CD4-positive, alpha-beta memory T cell (primary cell): Measurements from ENCODE around the gene CAMKK2. TPM values are rescaled to one million over a fixed set of nuclear protein-coding genes. Genes with fewer than 3 reads are reported as not detected.

ENCODE experiments used
- CTCF ChIA-PET: fragments of 350-600 bp; sonication (Branson Sonifier 250); formaldehyde crosslinking; loops from one replicate; lab custom pipeline; 2021; ENCODE audit warnings: inconsistent platforms; ENCODE audit not compliant: partially characterized antibody; lab: Charles Lee
- POLR2A ChIA-PET: fragments of 350-600 bp; sonication (Branson Sonifier 250); formaldehyde crosslinking; loops from one replicate; lab custom pipeline; 2021; ENCODE audit not compliant: partially characterized antibody; lab: Charles Lee
- DNase-seq, 5 donors: peaks; one replicate each; pipeline versions ENCODE4 v3.0.0 to v3.0.0-alpha.2; 2020 to 2022; ENCODE audit warnings: mixed read lengths in 1 of 5
- H3K27ac ChIP-seq: one replicate; pipeline ENCODE4 v1.7.0; 2013; ENCODE audit warnings: low read depth, low read length
- H3K27me3 ChIP-seq: 2 replicates; pipeline ENCODE4 v1.7.0; 2013; ENCODE audit warnings: mild to moderate bottlenecking, low read length, moderate library complexity; ENCODE audit not compliant: insufficient read depth
- H3K36me3 ChIP-seq: 2 replicates; pipeline ENCODE4 v1.7.0; 2013; ENCODE audit warnings: mild to moderate bottlenecking, low read length, moderate library complexity; ENCODE audit not compliant: insufficient read depth
- H3K4me1 ChIP-seq: 2 replicates; pipeline ENCODE4 v1.7.0; 2013; ENCODE audit warnings: mild to moderate bottlenecking, low read length, moderate library complexity; ENCODE audit not compliant: insufficient read depth
- H3K4me3 ChIP-seq, 2 donors: one replicate each; pipeline ENCODE4 v1.7.0; 2013; ENCODE audit warnings: low read length in 2 of 2, mild to moderate bottlenecking in 1 of 2
- H3K9me3 ChIP-seq, 2 donors: one replicate each; pipeline ENCODE4 v1.7.0; 2013; ENCODE audit warnings: low read length in 2 of 2, control low read depth in 1 of 2; ENCODE audit not compliant: control insufficient read depth in 1 of 2
- H3K27ac Mint-ChIP-seq, 7 donors: one replicate each; pipeline ENCODE4 v1.8.0; 2020 to 2021; ENCODE audit warnings: mixed read lengths in 7 of 7, mild to moderate bottlenecking in 6 of 7, inconsistent platforms in 3 of 7, moderate library complexity in 3 of 7
- H3K27me3 Mint-ChIP-seq, 2 donors: one replicate each; pipeline ENCODE4 v1.8.0; 2020 to 2021; ENCODE audit warnings: mixed read lengths in 2 of 2
- H3K36me3 Mint-ChIP-seq, 2 donors: one replicate each; pipeline ENCODE4 v1.8.0; 2020 to 2021; ENCODE audit warnings: mixed read lengths in 2 of 2, inconsistent platforms in 1 of 2, mild to moderate bottlenecking in 1 of 2
- H3K4me1 Mint-ChIP-seq, 4 donors: one replicate each; pipeline ENCODE4 v1.8.0; 2020 to 2021; ENCODE audit warnings: mixed read lengths in 4 of 4, mild to moderate bottlenecking in 1 of 4
- H3K4me3 Mint-ChIP-seq, 8 donors: one replicate each; pipeline ENCODE4 v1.8.0; 2020 to 2021; ENCODE audit warnings: mixed read lengths in 8 of 8, mild to moderate bottlenecking in 7 of 8, moderate library complexity in 6 of 8, inconsistent platforms in 3 of 8
- H3K9me3 Mint-ChIP-seq, 8 donors: one replicate each; pipeline ENCODE4 v1.8.0; 2020 to 2021; ENCODE audit warnings: mixed read lengths in 8 of 8, mild to moderate bottlenecking in 5 of 8, inconsistent platforms in 3 of 8, moderate library complexity in 1 of 8
- intact Hi-C: fragments of 100-400 bp; cut with micrococcal nuclease; formaldehyde crosslinking; loops from one replicate; pipeline ENCODE4 v1.15.1; 2023
- polyA plus RNA-seq, 2 donors: library from polyadenylated mRNA; unstranded; fragments of 300-500 nt; fragmentation: Illumina TruSeq; gene quantifications; one replicate each; pipeline ENCODE4 v1.2.3, GENCODE V29; 2021
- total RNA-seq, 2 experiments: library from RNA; stranded (reverse); gene quantifications; one replicate each; pipeline ENCODE4 v1.2.3, GENCODE V29; 2021

CAMKK2 gene
- total and polyA plus RNA-seq, 4 experiments from 2014 or later = 13.4 to 20.6 (median 18.5) TPM

- CTCF ChIA-PET = interaction anchor here (1.3 to 1.6 kb wide), 3 partner anchors 18 to 568 kb away, joined by 3 to 4 read pairs (median 3); no protein-coding TSS in a partner anchor
- Histone ChIP-seq H3K4me3 (no peak overlapping the region), H3K36me3 (peaks cover 10% of the 10 kb centered on the region), H3K9me3 (no peaks in the 10 kb centered on the region), H3K27me3 (no peaks in the 10 kb centered on the region), H3K27ac (no peak overlapping the region), H3K4me1 (peaks cover 65% of the 10 kb centered on the region)
- Mint-ChIP-seq H3K27me3 (no peaks in the 10 kb centered on the region), H3K36me3 (peaks cover 17 to 42% of the 10 kb centered on the region in 2 donors), H3K9me3 (no peaks in the 10 kb centered on the region), H3K27ac (peak overlapping the region; percentile 57 to 88 (median 81)), H3K4me3 (peak overlapping the region in 5 of 8 donors; percentile 5 to 46 (median 17)), H3K4me1 (peaks cover 34 to 67% (median 51%) of the 10 kb centered on the region in 4 donors)
- intact Hi-C loops = no loop called here
- DNase-seq = no peak
- POLR2A ChIA-PET = no interaction called here
These were observed 70.1 kb downstream of the CAMKK2 start for GRCh38 chr12:121226399-121226798.

- Histone ChIP-seq H3K9me3 (no peaks in the 10 kb centered on the region), H3K27me3 (no peaks in the 10 kb centered on the region), H3K4me1 (peaks cover 55% of the 10 kb centered on the region), H3K27ac (peak overlapping the region; percentile 54), H3K36me3 (peaks cover 7% of the 10 kb centered on the region), H3K4me3 (no peak overlapping the region)
- Mint-ChIP-seq H3K4me1 (peaks cover 30 to 63% (median 45%) of the 10 kb centered on the region in 4 donors), H3K4me3 (peak overlapping the region; percentile 68 to 89 (median 78)), H3K9me3 (no peaks in the 10 kb centered on the region), H3K27ac (peak overlapping the region; percentile 86 to 97 (median 94)), H3K27me3 (no peaks in the 10 kb centered on the region), H3K36me3 (peaks cover 16 to 36% of the 10 kb centered on the region in 2 donors)
- intact Hi-C loops = loop anchor here (1.0 kb wide), 1 partner anchor 16 kb away; no protein-coding TSS in a partner anchor
- peak; percentile 58 to 74 (median 67) for DNase-seq
- CTCF ChIA-PET = interaction anchor here (0.6 to 3.2 kb wide), 10 partner anchors 9 to 643 kb away, joined by 3 to 26 read pairs (median 6); partner anchors contain the start of gene POP5
- POLR2A ChIA-PET = interaction anchor here (0.6 to 4.7 kb wide), 18 partner anchors 9 to 577 kb away, joined by 3 to 113 read pairs (median 4); partner anchors contain the start of genes CAMKK2, P2RX4, P2RX7 and RNF34
These were observed 71.9 kb downstream of the CAMKK2 start for GRCh38 chr12:121224591-121224990.

GRCh38 chr12:121223292-121224285, 72.9 kb downstream of the CAMKK2 start:
- peak overlapping the region in 1 of 2 donors; percentile 0 for H3K4me3 ChIP-seq
- no peaks in the 10 kb centered on the region for H3K27me3 ChIP-seq
- H3K36me3 ChIP-seq = peaks cover 2% of the 10 kb centered on the region
- intact Hi-C loops = loop anchor here (1.0 to 2.0 kb wide), 4 partner anchors 17 to 163 kb away; no protein-coding TSS in a partner anchor
- H3K27me3 Mint-ChIP-seq = no peaks in the 10 kb centered on the region
- ChIA-PET POLR2A (interaction anchor here (0.8 to 4.7 kb wide), 16 partner anchors 10 to 578 kb away, joined by 3 to 113 read pairs (median 4); partner anchors contain the start of genes CAMKK2, P2RX4 and P2RX7), CTCF (interaction anchor here (0.9 to 3.2 kb wide), 12 partner anchors 8 to 642 kb away, joined by 3 to 26 read pairs (median 4); partner anchors contain the start of gene POP5)
- peaks cover 32 to 61% (median 44%) of the 10 kb centered on the region in 4 donors for H3K4me1 Mint-ChIP-seq
- H3K27ac Mint-ChIP-seq = peak overlapping the region; percentile 86 to 97 (median 95)
- H3K4me1 ChIP-seq = peaks cover 52% of the 10 kb centered on the region
- peaks cover 17 to 34% of the 10 kb centered on the region in 2 donors for H3K36me3 Mint-ChIP-seq
- no peaks in the 10 kb centered on the region for H3K9me3 Mint-ChIP-seq
- peak; percentile 34 to 64 (median 53) for DNase-seq
- H3K4me3 Mint-ChIP-seq = peak overlapping the region in 7 of 8 donors; percentile 19 to 84 (median 72)
- no peaks in the 10 kb centered on the region for H3K9me3 ChIP-seq
- H3K27ac ChIP-seq = peak overlapping the region; percentile 47

GRCh38 chr12:121222847-121223246, 73.7 kb downstream of the CAMKK2 start:
- peaks cover 2% of the 10 kb centered on the region for H3K36me3 ChIP-seq
- no peaks in the 10 kb centered on the region for H3K9me3 Mint-ChIP-seq

GRCh38 chr12:121219353-121219986, 77.0 kb downstream of the CAMKK2 start:
- intact Hi-C loops = no loop called here
- Mint-ChIP-seq H3K9me3 (no peaks in the 10 kb centered on the region), H3K4me3 (no peak overlapping the region)

More at GRCh38 chr12:121222847-121223246, 73.7 kb downstream of the CAMKK2 start:
- H3K4me3 ChIP-seq = no peak overlapping the region
- peak overlapping the region; percentile 47 for H3K27ac ChIP-seq
- H3K9me3 ChIP-seq = no peaks in the 10 kb centered on the region
- peaks cover 51% of the 10 kb centered on the region for H3K4me1 ChIP-seq
- H3K27me3 ChIP-seq = no peaks in the 10 kb centered on the region
- Mint-ChIP-seq H3K27ac (peak overlapping the region; percentile 86 to 97 (median 95)), H3K4me3 (peak overlapping the region in 5 of 8 donors; percentile 23 to 84 (median 71)), H3K4me1 (peaks cover 32 to 61% (median 44%) of the 10 kb centered on the region in 4 donors), H3K36me3 (peaks cover 17 to 39% of the 10 kb centered on the region in 2 donors), H3K27me3 (no peaks in the 10 kb centered on the region)
- CTCF ChIA-PET = interaction anchor here (1.0 to 3.2 kb wide), 4 partner anchors 9 to 163 kb away, joined by 3 to 16 read pairs (median 3); no protein-coding TSS in a partner anchor
- POLR2A ChIA-PET = interaction anchor here (1.0 to 4.7 kb wide), 4 partner anchors 10 to 189 kb away, joined by 5 to 113 read pairs (median 47); partner anchors contain the start of genes P2RX4 and P2RX7
- intact Hi-C loops = loop anchor here (1.0 to 2.0 kb wide), 3 partner anchors 94 to 162 kb away; no protein-coding TSS in a partner anchor
- peak in 1 of 5 donors; percentile 21 for DNase-seq

More at GRCh38 chr12:121219353-121219986, 77.0 kb downstream of the CAMKK2 start:
- H3K4me1 Mint-ChIP-seq = peaks cover 22 to 46% (median 37%) of the 10 kb centered on the region in 4 donors
- CTCF ChIA-PET = interaction anchor here (1.4 kb wide), 1 partner anchor 11 kb away, joined by 3 read pairs; no protein-coding TSS in a partner anchor
- peaks cover 18 to 48% of the 10 kb centered on the region in 2 donors for H3K36me3 Mint-ChIP-seq
- peaks cover 34% of the 10 kb centered on the region for H3K4me1 ChIP-seq
- H3K27ac Mint-ChIP-seq = peak overlapping the region in 4 of 7 donors; percentile 4 to 63 (median 44)
- DNase-seq = no peak
- H3K27ac ChIP-seq = no peak overlapping the region
- POLR2A ChIA-PET = interaction anchor here (1.8 kb wide), 1 partner anchor 10 kb away, joined by 4 read pairs; the partner anchor contains the start of gene P2RX4
- H3K4me3 ChIP-seq = no peak overlapping the region
- no peaks in the 10 kb centered on the region for H3K27me3 Mint-ChIP-seq
- H3K27me3 ChIP-seq = no peaks in the 10 kb centered on the region
- H3K36me3 ChIP-seq = peaks cover 13% of the 10 kb centered on the region
- H3K9me3 ChIP-seq = no peaks in the 10 kb centered on the region
